Activated CD4-positive, alpha-beta T cell treated with anti-CD3 and anti-CD28 coated beads, Interleukin-2, amount 50 U/mL, for 24 hours (primary cell): Measurements from ENCODE around the gene KCTD10.

Source experiments
- DNase-seq, 2 donors: peaks; one replicate each; pipeline ENCODE4 v3.0.0-alpha.2; 2020; ENCODE audit warnings: low read depth in 1 of 2, low spot score in 1 of 2

Gene KCTD10

GRCh38 chr12:109477185-109477962 lies at the start of gene KCTD10, which contains the start of gene UBE3B:
TSS of gene KCTD10 (minus strand) at chr12:109477300. CDS start at chr12:109477262, 38 bp downstream.
TSS of gene UBE3B (plus strand) at chr12:109477634. CDS start at chr12:109483552, 5,918 bp downstream.
- DNase-seq: peak; percentile 74 to 80

- no peak for DNase-seq
These were observed 48.1 kb upstream of the KCTD10 start for GRCh38 chr12:109525279-109525585.

- no peak for DNase-seq
These were observed 47.6 kb upstream of the KCTD10 start for GRCh38 chr12:109524466-109525278.

- DNase-seq: no peak
These were observed 46.4 kb upstream of the KCTD10 start for GRCh38 chr12:109523504-109523903.

GRCh38 chr12:109523071-109523470 lies 46.0 kb upstream of the KCTD10 start:
- no peak for DNase-seq

GRCh38 chr12:109521831-109522230 lies 44.7 kb upstream of the KCTD10 start:
- no peak for DNase-seq

- DNase-seq: no peak
These were observed 42.7 kb upstream of the KCTD10 start for GRCh38 chr12:109519787-109520186.

- peak; percentile 18 to 21 for DNase-seq
These were observed 41.9 kb upstream of the KCTD10 start for GRCh38 chr12:109518820-109519665.

- no peak for DNase-seq
These were observed 40.5 kb upstream of the KCTD10 start for GRCh38 chr12:109517619-109518018.

- DNase-seq: no peak
These were observed 36.9 kb upstream of the KCTD10 start for GRCh38 chr12:109513977-109514376.

GRCh38 chr12:109513051-109513450 lies 36.0 kb upstream of the KCTD10 start:
- DNase-seq: no peak

- DNase-seq: no peak
These were observed 35.5 kb upstream of the KCTD10 start for GRCh38 chr12:109512608-109513007.

GRCh38 chr12:109510196-109510595 lies 33.1 kb upstream of the KCTD10 start:
- DNase-seq: no peak

GRCh38 chr12:109504068-109504467 lies 27.0 kb upstream of the KCTD10 start:
- no peak for DNase-seq

GRCh38 chr12:109503611-109504010 lies 26.5 kb upstream of the KCTD10 start:
- DNase-seq: no peak

GRCh38 chr12:109502332-109502731 lies 25.2 kb upstream of the KCTD10 start:
- DNase-seq: no peak

GRCh38 chr12:109501299-109501698 lies 24.2 kb upstream of the KCTD10 start:
- no peak for DNase-seq

GRCh38 chr12:109500406-109501185 lies 23.5 kb upstream of the KCTD10 start:
- DNase-seq: no peak

- no peak for DNase-seq
These were observed 20.6 kb upstream of the KCTD10 start for GRCh38 chr12:109497675-109498074.

GRCh38 chr12:109496306-109496705 lies 19.2 kb upstream of the KCTD10 start:
- no peak for DNase-seq

- DNase-seq: no peak
These were observed 17.9 kb upstream of the KCTD10 start for GRCh38 chr12:109495012-109495411.
